HG03460 (cell line): ENCODE data around the gene EEFSEC.

Source experiments
- ATAC-seq: cut with Tn5 transposase; IDR thresholded peaks from one replicate; pipeline ENCODE4 v1.9.1; 2021; ENCODE audit not compliant: unreplicated experiment

Gene EEFSEC

DNA sequence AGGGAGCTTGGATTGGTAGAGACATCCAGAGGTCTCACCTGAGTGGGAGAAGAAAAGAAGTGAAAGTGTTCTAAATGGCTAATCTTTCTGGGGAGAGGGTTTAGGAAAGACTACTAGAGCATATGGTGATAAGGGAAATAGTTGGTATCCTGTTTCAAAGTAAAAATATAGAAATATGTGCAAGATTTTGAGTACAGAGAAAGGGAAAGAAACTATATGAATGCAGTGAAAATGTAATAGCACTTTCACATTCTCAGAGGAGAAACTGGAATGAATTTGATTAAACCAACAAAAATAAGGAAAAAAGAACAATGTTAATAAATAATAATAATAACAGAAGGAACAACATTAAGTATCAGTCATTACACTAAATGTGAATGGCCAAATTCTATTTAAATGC lies 194.0 kb downstream of the EEFSEC start:
- ATAC-seq: no peak

- ATAC-seq: no peak
These were observed 194.8 kb downstream of the EEFSEC start for GRCh38 chr3:128348075-128348474.

DNA sequence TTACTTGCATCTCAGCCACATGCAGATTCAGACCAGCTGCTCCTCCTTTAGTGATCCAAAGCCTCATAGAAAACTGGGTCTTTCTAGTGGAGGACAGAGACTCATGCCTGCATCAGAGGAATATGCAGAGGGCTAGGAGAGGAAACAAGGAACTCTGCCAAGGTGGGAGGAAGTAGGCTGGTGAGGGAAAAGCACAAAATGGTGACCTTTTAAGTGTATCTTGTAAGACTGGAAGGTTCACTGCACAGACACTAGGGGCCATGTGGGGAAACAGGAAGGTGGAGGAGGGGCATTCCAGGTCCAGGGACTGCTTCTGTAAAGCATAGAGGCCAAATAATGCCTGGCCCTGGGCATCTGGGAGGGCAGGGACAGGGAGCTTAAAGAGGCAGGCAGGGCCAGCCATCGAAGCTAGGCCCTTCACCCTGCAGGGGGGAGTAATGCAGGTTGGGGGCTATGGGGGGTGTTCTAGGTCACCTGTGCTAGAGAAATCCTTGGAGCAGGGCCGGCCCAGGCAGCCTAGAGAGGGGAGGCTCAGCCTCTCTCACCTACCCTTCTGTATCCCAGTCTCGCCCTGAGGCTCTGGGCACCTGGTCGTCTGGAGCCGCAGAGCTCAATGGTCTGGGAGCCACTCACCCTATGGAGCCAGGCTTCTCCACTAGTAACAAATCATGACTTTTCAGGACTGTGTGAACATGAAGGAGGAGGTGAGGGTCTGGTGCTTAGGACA lies 195.7 kb downstream of the EEFSEC start:
- ATAC-seq: no peak

DNA sequence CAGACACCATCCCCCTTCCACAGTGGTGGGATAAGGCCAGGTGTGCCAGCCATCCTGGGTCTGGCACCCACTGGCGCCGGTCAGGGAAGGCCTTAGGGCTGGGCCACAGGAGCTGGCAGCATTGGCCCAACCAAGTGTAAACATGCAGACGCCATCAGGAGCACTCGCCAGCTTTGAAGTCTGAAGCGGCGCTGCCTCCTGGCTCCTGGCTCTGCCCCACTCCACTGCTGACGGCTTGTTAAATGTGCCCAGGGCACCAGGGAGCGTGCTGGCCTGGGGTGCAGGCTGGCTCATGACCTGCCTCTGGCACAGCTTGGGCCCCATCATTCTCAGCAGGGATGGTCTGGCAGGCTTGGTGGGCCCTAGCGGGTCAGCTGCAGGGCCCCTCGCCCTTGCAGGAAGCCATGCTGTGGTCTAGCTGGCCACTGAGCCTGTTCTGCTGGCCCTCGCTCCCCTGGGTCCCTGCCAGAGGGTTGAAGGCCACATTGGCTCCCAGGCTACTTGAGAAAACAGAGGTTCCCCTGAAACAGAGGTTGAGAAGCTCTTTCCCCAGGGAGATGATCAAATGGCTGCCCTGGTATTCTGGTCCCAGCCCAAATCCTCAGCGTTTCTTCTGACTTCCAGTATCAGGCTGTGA lies 196.8 kb downstream of the EEFSEC start:
- no peak for ATAC-seq

DNA sequence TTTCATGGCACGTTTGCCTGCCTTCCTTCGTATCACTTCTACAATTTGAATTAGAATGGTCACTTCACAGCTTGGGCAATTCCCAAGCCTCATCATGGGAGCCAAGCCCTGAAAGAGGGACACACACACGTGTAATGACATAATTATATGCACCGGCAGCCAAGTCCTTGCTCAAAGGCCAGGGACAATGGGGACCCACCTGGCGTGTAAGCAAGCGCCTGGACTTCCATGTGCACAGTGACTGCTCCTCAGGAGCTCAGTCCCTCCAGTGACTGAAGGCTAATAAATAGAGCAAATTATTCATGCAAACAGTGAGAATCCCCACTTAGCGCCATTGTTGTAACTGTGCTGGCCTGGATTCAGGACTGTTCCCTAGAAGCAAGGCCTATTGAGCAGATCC lies 198.3 kb downstream of the EEFSEC start:
- no peak for ATAC-seq

GRCh38 chr3:128352326-128352725 lies 199.0 kb downstream of the EEFSEC start:
- ATAC-seq: no peak

- no peak for ATAC-seq
These were observed 200.2 kb downstream of the EEFSEC start for GRCh38 chr3:128353361-128353965.

DNA sequence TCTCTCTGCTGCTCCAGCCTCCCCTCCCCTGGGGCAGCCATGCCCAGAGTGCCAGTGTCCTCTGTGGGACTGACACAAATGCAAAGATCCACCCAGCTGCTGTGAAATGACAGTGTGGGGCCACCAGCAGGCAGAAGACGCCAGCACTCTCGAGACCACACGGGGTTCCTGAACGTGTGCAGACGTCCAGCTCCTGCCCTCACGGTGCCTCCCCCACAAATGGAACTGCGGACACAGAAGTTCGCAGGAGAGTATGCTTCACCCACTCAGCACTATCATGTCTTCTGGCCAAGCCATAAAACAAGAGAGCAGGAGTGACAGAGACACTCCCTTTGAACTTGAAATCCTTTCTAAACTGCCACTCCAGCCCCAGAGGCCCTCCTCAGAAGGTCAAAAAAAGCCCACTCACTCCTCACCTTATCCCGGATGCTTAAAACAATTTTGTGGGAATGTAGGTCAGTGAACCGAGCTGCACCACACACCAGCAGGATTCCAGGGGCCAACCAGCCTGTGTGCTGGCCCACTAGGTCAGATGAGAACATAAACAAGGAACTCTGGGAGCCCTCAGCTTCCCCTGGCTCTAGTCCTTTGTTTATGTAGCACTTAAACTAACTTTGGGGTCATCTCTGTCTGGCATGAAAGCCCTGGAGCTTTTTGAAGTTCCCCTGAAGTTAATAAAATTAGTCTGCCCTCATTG lies 200.9 kb downstream of the EEFSEC start:
- ATAC-seq: no peak

GRCh38 chr3:128354788-128355542 lies 201.7 kb downstream of the EEFSEC start:
- no peak for ATAC-seq

DNA sequence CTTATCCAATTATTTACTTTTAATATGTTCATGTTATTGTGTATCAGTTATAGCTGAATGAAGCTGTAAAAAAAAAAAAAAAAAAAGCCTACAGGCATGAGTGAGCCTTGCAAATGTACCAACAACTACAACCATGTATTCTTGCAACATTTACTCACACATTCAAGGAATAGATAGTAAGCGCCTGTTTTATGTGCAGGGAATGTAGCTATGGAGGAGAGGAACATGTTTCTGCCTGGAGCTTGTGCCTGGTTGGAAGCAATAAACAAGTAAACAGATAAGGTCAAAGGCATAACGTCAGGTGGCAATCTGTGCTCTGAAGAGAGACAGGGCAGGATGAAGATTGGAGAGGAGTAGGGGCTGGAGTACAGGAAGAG lies 202.2 kb downstream of the EEFSEC start:
- ATAC-seq: no peak

GRCh38 chr3:128356822-128357221 lies 203.5 kb downstream of the EEFSEC start:
- ATAC-seq: no peak

GRCh38 chr3:128357538-128357937 lies 204.3 kb downstream of the EEFSEC start:
- no peak for ATAC-seq

DNA sequence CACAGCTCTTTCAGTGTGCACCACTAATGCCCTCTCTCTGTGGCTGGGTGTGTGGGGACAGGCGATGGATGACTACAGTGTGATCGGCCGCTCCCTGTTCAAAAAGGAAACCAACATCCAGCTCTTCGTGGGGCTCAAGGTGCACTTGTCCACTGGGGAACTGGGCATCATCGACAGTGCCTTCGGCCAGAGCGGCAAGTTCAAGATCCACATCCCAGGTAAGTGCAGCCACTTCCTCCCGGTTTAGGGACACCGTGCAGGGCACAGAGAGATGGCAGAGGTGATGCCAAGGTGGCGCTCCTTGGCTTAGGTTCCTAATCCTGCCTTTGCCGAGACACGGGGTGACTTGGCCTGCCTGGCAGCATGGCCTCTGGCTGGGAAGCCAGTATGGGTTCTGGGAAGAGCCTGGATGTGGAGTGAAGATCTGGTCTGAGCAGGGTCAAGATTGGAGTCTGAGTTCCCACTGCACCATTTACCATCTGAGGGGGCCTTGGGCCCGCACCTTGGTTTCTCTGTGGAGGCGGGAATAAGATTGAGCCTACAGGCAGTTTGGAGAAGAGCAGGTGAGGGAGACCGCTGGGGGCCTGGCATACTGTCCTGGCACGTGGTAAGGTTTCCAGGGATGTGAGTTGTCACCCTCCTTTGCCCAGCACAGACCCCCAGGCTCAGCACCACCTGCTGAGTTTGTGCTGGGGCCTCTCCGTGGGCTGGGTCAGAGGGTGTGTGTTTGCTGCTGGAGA lies 205.0 kb downstream of the EEFSEC start:
- ATAC-seq: no peak

DNA sequence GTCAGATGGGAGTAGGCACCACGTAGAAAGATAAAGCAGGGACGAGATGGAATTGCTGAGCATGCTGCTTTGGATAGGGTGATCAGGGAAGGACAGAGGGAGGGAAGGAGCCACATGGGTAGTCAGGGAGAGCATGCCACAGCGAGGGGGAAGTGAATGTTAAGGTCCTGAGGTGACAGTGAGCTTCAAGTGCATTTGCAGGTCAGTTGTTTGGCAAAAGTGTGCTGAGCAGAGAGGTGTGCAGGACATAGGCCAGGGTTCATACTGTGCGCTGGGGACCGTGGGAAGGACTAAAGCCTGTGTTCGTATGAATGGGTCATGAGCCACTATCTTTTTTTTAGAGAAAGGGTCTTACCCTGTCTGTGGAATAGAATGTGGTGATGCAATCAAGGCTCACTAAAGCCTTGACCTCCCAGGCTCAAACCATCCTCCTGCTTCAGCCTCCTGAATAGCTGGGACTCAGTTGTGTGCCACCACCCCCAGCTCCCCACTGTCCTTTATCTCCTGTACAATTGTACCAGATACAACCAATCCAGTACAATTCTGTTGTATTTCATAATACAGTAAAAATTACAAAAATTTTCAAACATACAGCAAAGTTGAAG lies 205.9 kb downstream of the EEFSEC start:
- no peak for ATAC-seq

GRCh38 chr3:128359846-128360642 lies 206.8 kb downstream of the EEFSEC start:
- ATAC-seq: no peak

DNA sequence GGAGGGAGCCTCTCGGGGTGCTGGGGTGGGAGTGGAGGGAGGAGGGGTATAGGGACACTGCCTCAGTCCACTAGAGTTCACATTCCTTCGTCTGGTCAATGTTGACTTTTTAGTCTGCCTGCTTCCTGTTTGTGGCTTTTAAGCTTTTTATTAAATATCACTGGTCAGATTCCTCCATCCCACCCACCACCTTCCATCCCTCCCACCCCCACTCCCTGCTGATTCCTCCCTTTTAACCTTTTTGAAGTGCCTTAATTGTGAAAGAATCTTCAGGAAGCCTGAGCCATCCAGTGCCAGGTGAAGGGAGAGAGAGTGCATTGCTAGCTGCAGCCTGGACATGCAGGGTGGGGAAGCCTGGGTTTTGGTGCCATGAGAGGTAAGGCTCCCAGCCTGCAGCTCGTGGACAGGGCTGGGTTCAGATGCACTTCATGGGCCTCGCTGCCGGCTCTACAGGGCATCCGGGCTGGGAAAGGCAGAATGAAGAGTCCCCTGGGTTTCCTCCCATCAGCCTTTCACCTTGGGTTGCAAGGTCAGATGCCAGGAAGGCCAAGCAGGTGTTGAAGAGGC lies 207.5 kb downstream of the EEFSEC start:
- no peak for ATAC-seq

DNA sequence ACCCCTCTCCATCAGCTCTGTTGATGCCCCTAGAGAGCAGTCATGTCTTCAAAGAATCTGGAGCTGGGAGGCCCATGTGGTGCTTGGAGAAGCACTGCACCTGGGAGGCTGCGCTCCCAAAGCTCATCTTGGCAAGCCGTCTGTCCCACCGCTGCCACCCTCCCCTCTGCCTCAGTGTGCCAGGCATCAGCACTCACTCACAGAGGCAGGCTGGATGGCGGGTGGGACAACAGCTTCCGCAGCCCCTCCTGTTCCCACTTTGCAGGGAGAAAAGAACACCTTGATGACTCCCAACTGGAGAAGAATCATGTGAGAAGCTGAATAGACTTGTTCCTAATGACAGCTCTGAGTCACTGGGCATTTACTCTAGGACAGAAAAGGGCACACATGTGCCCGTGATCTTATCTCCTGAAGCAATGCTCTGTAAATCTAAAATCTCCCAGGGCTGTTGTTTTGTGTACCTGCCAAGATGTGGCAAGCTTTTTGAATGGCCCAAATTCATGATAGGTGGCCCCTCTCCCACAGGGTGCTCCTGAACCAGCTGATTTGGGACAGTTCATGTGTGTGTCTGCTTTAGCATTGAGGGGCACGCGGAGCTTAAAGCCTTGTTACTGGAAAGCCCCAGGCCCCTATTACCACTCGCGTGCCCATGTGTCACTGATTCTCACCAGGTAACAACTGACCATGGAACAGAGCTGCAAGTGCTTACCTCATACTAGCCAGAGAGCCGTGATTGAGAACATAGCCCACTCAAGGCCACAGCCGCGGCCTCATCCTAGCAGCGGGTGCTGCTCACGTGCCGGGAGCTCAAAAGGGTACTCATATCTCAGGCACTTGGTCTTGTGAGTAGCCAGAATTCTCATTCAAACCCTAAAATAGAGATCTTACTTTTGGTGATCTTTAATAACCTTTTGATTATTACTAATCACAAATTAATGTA lies 209.0 kb downstream of the EEFSEC start:
- no peak for ATAC-seq

GRCh38 chr3:128364291-128364690 lies 211.0 kb downstream of the EEFSEC start:
- no peak for ATAC-seq
